ENCODE measurements around the gene CA14.

Gene CA14

DNA sequence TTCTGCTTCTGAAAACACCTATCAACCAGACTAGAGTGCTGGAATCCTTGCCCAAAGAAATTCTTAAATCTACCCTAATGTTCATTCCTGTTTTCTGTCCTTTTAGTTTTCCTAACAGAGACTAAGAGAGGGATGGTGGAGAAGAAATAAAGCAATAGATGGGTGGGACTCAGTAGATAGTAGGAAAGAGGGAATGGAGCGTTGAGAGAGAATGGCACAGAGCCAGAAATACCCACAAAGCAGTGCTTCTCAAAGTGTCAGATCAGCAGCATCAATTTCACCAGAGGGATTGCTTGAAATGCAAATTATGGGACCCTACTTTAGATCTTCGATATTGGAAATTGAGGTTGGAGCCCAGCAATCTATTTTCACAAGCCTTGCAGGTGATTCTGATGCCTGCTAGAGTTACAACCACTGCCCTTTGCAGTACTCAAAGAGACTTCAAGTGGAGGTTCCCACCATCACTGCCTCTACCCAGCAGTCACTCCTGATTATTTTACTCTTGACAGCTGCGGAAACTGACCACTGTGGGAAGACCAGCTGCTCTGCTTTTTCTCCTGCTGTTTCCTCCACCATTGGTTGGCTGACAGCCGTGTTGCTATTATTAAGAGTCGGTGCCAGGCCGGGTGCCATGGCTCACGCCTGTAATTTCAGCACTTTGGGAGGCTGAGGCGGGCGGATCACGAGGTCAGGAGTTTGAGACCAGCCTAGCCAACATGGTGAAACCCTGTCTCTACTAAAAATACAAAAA lies 52.4 kb downstream of the CA14 start:
- no peak overlapping the region for H3K4me3 Mint-ChIP-seq
- H3K27me3 Mint-ChIP-seq, result no peaks in the 10 kb centered on the region
- H3K4me1 Mint-ChIP-seq, result no peaks in the 10 kb centered on the region
- no peaks in the 10 kb centered on the region for H3K9me3 Mint-ChIP-seq
- no peak for DNase-seq
- peak overlapping the region; percentile 5 for H3K27ac Mint-ChIP-seq
- no peak for ATAC-seq (replicated peaks)
- H3K36me3 Mint-ChIP-seq, result peaks cover 25 to 34% of the 10 kb centered on the region in 2 donors

- Mint-ChIP-seq H3K4me3 (no peak overlapping the region), H3K9me3 (no peaks in the 10 kb centered on the region), H3K27me3 (no peaks in the 10 kb centered on the region), H3K27ac (peak overlapping the region; percentile 67), H3K36me3 (peaks cover 18 to 24% of the 10 kb centered on the region in 2 donors), H3K4me1 (no peaks in the 10 kb centered on the region)
- ATAC-seq (replicated peaks) (no peak), DNase-seq (no peak)
These were observed 54.2 kb downstream of the CA14 start for GRCh38 chr1:150311762-150312161.
